ENCODE data around the gene PIMREG.

The PIMREG gene

DNA sequence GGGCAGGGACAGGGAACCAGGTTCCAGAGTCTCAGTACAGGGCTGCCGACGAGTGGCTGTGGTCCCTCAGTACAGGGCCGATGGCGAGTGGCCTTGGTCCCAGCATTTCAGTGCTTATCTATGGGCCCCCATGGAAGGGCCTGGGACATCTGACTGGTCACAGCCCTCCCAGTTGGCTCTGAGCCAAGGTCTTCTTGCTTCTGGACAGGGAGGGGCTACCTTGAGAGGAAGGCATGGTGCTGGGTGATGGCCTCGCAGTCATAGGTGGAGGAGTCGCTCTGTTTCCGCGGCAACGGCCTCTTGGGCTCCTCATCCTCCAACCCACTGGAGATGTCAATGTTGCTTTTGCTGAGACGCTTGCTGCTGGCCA is 32.5 kb downstream of the PIMREG start:
- Histone ChIP-seq H3K36me3 (ENCODE audit: low read length) (no peaks in the 10 kb centered on the region), H3F3A (ENCODE audit: insufficient read depth) (no peaks in the 10 kb centered on the region), H3K9ac (ENCODE audit: low read length) (no peak overlapping the region), H3K9me3 (ENCODE audit: insufficient read depth, low read length) (no peaks in the 10 kb centered on the region), H2AFZ (ENCODE audit: low read depth, low read length, severe bottlenecking) (no peak overlapping the region), H3K79me2 (ENCODE audit: insufficient read depth, low read length) (no peaks in the 10 kb centered on the region), H3K9me2 (replicated peaks; ENCODE audit: insufficient read depth, low read length) (no peaks in the 10 kb centered on the region), H3K4me2 (ENCODE audit: low read depth, low read length, poor library complexity, severe bottlenecking) (no peak overlapping the region), H4K20me1 (ENCODE audit: low read depth, low read length) (no peaks in the 10 kb centered on the region), H3K27ac (ENCODE audit: low read depth, low read length) (no peak overlapping the region), H3K4me3 (ENCODE audit: insufficient read depth, low read length, poor library complexity, severe bottlenecking) (no peak overlapping the region), H3K27me3 (ENCODE audit: low read length) (no peaks in the 10 kb centered on the region)
- TF ChIP-seq CTCF (IDR thresholded peaks at IDR 0.05; ENCODE audit: insufficient read depth, low read length, poor library complexity, severe bottlenecking) (no peak), EZH2phosphoT487 (conservative IDR thresholded peaks at IDR 0.05; ENCODE audit: low read length) (no peak)

DNA sequence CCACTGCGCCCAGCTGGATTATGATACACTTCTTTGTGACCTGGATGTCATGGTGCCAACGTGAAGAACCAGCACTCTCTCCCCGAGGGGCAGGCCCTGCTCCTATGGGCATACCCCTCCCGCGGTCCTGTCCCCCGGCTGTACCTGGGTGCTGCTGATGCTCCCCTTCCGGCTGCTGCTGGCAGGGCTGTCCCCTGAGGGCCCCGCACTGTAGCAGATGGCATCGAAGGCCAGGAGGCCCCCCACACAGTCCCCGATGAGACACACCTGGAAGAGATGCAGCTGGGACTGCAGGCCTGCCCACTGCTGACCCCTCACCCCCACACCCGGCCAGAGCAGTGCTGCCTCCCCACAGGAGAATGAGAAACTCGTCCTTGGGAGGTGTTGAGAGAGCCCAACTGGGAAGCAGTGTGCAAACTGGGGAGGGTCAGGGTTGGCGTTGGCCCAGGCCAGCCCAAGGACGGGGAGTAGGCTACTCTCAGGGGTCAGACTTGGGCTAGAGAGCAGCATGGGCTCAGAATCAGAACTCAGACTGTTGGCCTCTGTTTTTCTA is 33.7 kb downstream of the PIMREG start:
- TF ChIP-seq EZH2phosphoT487 (conservative IDR thresholded peaks at IDR 0.05; ENCODE audit: low read length) (no peak), CTCF (IDR thresholded peaks at IDR 0.05; ENCODE audit: insufficient read depth, low read length, poor library complexity, severe bottlenecking) (no peak)
- H3K27ac ChIP-seq (ENCODE audit: low read depth, low read length) = no peak overlapping the region
- H2AFZ ChIP-seq (ENCODE audit: low read depth, low read length, severe bottlenecking) = no peak overlapping the region

GRCh38 chr17:6478486-6478885 is 34.2 kb downstream of the PIMREG start:
- TF ChIP-seq CTCF (IDR thresholded peaks at IDR 0.05; ENCODE audit: insufficient read depth, low read length, poor library complexity, severe bottlenecking) (no peak), EZH2phosphoT487 (conservative IDR thresholded peaks at IDR 0.05; ENCODE audit: low read length) (no peak)
- Histone ChIP-seq H3F3A (ENCODE audit: insufficient read depth) (no peaks in the 10 kb centered on the region), H3K4me2 (ENCODE audit: low read depth, low read length, poor library complexity, severe bottlenecking) (no peak overlapping the region), H3K9ac (ENCODE audit: low read length) (no peak overlapping the region), H4K20me1 (ENCODE audit: low read depth, low read length) (no peaks in the 10 kb centered on the region), H3K9me3 (ENCODE audit: insufficient read depth, low read length) (no peaks in the 10 kb centered on the region), H3K27me3 (ENCODE audit: low read length) (no peaks in the 10 kb centered on the region), H3K9me2 (replicated peaks; ENCODE audit: insufficient read depth, low read length) (no peaks in the 10 kb centered on the region), H3K36me3 (ENCODE audit: low read length) (no peaks in the 10 kb centered on the region), H3K27ac (ENCODE audit: low read depth, low read length) (no peak overlapping the region), H3K4me3 (ENCODE audit: insufficient read depth, low read length, poor library complexity, severe bottlenecking) (no peak overlapping the region), H2AFZ (ENCODE audit: low read depth, low read length, severe bottlenecking) (no peak overlapping the region), H3K79me2 (ENCODE audit: insufficient read depth, low read length) (no peaks in the 10 kb centered on the region)

More for the DNA sequence above, 33.7 kb downstream of the PIMREG start:
- Histone ChIP-seq H3K27me3 (ENCODE audit: low read length) (no peaks in the 10 kb centered on the region), H3F3A (ENCODE audit: insufficient read depth) (no peaks in the 10 kb centered on the region), H3K4me3 (ENCODE audit: insufficient read depth, low read length, poor library complexity, severe bottlenecking) (no peak overlapping the region), H3K9me3 (ENCODE audit: insufficient read depth, low read length) (no peaks in the 10 kb centered on the region), H3K36me3 (ENCODE audit: low read length) (no peaks in the 10 kb centered on the region), H4K20me1 (ENCODE audit: low read depth, low read length) (no peaks in the 10 kb centered on the region), H3K79me2 (ENCODE audit: insufficient read depth, low read length) (no peaks in the 10 kb centered on the region), H3K9me2 (replicated peaks; ENCODE audit: insufficient read depth, low read length) (no peaks in the 10 kb centered on the region), H3K9ac (ENCODE audit: low read length) (no peak overlapping the region), H3K4me2 (ENCODE audit: low read depth, low read length, poor library complexity, severe bottlenecking) (no peak overlapping the region)

Measured in SU-DHL-6 (cell line).